GM12801 (cell line): Measurements from ENCODE around the gene RAMAC.

Experiments used
- CTCF ChIP-seq: IDR thresholded peaks from one replicate; pipeline ENCODE4 v1.5.1; 2011; ENCODE audit warnings: control low read depth; ENCODE audit not compliant: insufficient read length; ENCODE audit errors: extremely low read depth

Gene RAMAC

GRCh38 chr15:82945326-82945725 lies 40.7 kb upstream of the RAMAC start:
- TF ChIP-seq CTCF = no peak

- no peak for TF ChIP-seq CTCF
Measured at GRCh38 chr15:82946155-82946701, 39.8 kb upstream of the RAMAC start.

GRCh38 chr15:82950295-82950694 lies 35.7 kb upstream of the RAMAC start:
- TF ChIP-seq CTCF = no peak

- no peak for TF ChIP-seq CTCF
Measured at GRCh38 chr15:82950746-82951370, 35.2 kb upstream of the RAMAC start.

GRCh38 chr15:82951472-82952157 lies 34.4 kb upstream of the RAMAC start:
- no peak for TF ChIP-seq CTCF

- TF ChIP-seq CTCF = no peak
Measured at GRCh38 chr15:82952158-82953081, 33.6 kb upstream of the RAMAC start, which contains the start of gene HOMER2. TSS of gene HOMER2 (minus strand) at chr15:82952720. CDS start at chr15:82952535, 185 bp downstream.

GRCh38 chr15:82958638-82959037 lies 27.4 kb upstream of the RAMAC start:
- no peak for TF ChIP-seq CTCF
